Astrocyte (in vitro differentiated cells and primary cell): ENCODE measurements around the gene PTPRM.

Source experiments
- CTCF ChIP-seq: IDR thresholded peaks from 2 replicates; pipeline ENCODE4 v1.5.1; 2011; ENCODE audit warnings: low read depth, mild to moderate bottlenecking, inconsistent platforms, low read length, moderate library complexity; ENCODE audit not compliant: insufficient read depth
- EZH2 ChIP-seq: IDR thresholded peaks from 2 replicates; pipeline ENCODE4 v1.6.1; 2012; ENCODE audit warnings: mild to moderate bottlenecking, low read length, inconsistent platforms; ENCODE audit not compliant: insufficient read depth

DNA sequence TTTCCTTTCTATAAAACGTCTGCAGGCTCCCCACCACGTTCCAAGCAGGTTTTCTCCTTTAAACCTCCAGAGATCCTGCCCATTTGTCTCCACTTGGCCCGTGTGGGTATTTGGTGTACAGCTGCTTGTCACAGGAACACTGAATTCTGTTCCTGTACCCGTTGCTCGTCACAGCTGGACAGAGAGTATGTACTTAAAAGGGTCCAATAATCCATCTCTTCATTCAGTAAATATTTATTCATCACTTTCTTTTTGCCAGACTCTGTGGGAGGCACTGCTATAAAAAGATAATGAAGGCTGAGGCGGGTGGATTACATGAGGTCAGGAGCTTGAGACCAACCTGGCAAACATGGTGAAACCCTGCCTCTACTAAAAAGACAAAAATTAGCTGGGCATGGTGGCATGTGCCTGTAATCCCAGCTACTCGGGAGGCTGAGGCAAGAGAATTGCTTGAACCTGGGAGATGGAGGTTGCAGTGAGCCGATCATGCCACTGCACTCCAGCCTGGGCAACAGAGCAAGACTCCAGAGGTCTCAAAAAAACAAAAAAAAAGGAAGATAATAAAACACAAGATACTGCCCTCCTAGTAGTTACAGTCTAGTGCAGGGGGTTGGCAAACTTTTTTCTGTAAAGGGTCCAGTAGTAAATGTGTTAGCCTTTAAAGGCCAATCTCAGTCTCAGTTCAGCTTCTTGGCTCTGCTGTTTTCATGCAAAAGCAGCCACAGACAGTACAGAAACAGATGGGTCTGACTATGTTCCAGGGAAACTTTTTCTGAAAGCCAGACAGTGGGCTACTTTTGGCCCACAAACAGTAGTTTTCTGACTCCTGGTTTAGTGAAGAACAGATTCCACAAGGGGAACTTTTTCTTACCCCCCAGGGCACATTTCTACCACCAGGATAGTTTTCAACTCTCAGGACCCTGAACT, 732.2 kb downstream of the PTPRM start:
- no peak for TF ChIP-seq CTCF
- TF ChIP-seq EZH2, result no peak
